NCI-H1092 (cell line): ENCODE results near the gene ELK1.

Source experiments
- DNase-seq: peaks from one replicate; lab custom pipeline; 2025; lab: John Stamatoyannopoulos, UW

Gene ELK1

DNA sequence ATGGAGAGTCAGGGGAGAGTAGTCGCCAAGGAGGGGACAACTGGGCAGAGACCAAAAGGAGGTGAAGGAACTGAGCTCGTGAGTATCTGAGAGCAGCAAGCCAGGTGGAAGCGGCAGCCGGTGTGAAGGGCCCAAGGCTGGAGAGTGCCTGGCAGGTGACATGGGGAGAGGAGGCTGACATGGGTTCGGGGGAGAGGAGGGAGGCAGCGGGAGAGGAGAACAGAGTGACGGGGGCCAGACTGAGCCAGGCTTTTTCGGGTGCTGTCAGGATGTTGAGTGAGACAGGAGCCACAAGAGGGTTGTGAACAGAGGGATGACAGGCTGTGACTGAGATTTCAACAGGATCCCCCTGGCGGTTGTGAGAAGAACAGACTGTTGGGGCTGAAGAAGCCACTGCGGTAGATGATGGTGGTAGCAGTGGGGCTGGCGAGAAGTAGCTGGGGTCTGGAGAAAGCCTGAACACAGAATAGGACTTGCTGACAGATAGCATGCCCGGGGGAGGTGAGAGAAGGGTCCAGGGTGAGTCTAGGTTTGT is 5.7 kb downstream of the ELK1 start:
- no peak for DNase-seq

DNA sequence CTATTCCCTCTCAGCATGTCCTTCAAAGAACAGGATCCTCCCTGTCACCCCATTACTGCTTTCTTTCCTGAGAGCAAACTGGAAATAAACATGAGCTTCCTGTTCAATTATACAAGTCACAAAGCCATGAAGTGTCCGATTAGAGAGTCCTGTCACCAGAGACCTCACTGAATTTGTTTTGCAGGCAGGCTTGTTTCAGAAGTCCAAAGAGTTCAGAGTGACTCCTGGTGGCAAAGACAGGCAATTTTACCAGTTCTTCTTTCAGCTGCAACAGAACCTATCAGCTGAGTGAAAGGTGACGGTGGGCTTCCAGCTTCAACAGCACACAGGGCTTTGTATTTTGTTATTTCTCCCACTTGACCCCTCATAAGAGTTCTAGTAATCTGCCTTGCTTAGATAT is 6.4 kb downstream of the ELK1 start:
- no peak for DNase-seq

DNA sequence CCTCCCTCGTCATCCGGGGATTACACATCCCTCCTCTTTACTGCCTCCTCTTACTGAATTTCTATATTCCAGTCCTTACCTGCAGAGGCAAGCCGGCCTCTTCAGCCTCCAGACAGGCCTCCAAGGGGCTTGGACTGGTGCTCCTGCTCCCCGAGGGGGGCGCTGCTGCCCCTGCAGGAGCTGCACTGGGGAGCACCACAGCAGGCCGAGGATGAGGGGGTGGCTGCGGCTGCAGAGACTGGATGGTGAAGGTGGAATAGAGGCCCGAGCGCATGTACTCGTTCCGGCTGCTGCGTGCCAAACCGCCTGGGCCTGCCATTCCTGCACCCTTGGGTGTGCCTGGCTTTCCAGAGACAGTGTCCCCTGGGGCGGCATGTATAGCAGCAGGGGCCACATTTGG is 11.5 kb downstream of the ELK1 start:
- no peak for DNase-seq

DNA sequence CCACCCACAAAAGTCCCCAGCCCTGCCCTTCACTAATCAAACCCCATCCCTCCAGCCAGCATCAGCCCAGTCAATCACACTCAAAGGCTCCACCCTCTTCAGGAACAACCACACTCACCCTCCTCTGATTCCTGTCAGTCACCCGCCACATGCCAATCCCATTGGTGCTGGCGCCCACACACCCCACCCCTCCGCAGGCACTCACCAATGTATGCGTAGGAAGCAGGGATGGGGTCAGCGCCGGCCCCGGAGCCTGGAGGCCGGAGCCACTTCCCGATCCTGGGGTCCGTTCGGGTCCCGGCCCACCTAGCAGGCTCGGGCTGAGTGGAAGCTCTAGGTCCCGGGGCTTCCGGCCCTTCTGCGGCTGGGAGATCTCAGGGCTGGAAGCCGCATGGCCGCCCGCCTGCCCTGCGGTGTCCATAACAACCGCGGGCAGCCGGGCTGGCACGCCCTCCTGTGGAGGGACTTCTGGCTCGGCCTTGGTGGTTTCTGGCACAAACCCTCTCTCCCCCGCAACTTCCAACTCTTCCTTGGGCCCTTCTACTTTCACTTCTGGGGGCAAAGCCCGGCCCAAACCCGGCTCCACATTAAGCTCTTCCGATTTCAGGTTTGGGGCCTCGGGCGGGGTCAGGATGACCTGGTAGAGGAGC is 12.7 kb downstream of the ELK1 start:
- no peak for DNase-seq

DNA sequence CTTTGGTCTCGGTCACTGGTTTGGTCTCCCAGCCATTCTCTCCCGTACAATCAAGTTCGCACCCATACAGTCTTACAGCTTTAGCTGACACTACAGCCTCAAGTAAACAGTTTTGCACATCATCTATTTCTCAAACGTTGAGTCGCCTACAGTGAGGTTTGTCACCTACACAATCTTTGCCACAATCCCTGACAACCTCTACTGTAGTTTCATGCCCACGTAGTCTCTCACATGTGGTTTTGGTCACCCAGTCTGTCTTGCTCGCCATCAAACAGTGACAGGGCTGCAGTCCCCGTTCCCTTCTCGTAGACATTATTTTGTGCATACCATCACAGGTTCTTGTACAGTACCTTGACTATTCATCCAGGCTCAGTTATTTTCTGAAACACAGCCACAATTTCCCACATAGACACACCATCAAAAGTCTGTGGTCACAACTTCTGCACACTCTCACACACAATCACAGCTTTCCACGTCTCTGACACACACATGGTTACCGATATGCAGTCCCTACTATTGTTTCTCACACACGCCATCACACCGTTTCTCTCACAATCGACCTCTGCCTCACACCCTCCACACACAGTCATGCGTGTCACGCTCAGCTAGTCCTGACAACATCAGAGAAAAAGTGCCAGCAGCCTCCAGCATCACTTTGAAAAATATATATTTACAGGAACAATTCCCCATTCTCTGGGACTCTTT is 15.3 kb downstream of the ELK1 start:
- no peak for DNase-seq

DNA sequence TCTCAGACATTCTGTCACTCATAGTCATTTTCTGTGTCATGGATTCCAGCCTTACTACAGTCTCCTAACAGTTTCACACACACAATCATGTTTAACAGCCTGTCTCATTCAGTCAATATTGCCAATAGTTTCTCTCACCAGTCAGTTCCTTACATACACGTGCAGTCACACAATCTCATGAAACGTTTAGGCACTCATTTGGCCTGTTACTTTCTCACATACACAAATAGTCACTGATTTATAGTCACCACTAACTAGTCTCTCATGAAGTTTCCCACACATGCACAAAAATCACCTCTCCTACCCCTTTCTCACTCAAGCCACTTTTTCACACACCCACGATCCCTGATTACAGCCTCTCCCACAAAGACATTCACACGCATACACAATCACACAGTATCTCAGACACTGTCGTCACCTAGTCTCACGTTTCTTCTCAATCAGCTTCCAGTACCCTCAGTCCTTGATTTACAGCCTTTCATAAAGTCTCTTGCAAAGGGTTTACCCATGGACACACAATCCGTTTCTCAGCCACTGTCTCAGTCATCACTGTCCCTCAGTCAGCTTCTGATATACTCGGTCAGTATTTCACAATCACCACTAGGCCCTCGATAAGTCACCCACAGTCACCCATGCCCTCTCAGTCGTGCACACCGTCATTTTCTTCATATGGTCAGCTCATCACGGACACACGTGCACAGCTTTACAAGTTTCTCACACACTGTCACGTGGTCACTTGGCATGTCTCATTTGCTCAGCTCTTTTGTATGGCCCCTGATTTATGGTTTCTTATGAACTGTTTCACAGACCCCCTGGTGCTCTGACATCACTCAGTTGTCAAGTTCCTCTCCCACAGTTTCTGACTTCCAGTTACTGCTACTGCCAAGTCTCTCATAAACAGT is 16.4 kb downstream of the ELK1 start:
- no peak for DNase-seq

DNA sequence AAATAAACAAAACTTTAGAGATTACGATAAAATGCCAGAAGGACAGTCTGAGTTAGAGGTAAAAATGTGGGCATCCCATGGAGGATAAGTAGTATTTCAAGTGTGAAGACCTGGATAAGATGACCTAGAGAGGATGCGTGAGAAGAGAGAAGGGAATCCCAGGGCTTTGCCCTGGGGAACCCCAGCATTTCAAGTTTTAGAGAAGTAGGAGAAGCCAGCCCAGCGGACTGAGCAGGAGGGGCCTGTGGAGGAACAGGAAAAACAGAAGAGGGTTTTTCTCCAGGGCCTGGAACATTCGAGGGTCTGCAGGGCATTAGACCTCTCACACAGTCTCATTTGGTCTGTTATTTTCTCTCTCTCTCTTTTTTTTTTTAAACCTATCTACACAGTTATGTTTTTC is 17.7 kb downstream of the ELK1 start:
- no peak for DNase-seq

GRCh38 chrX:47631676-47632075 is 18.7 kb downstream of the ELK1 start:
- DNase-seq = no peak

- no peak for DNase-seq
These were observed 20.8 kb downstream of the ELK1 start, which contains the start of gene CFP for GRCh38 chrX:47629419-47630200. CFP (minus strand) TSS chrX:47629930; CDS start chrX:47629844, 86 bp downstream.

- DNase-seq = no peak
These were observed 21.4 kb downstream of the ELK1 start for GRCh38 chrX:47628982-47629381.

DNA sequence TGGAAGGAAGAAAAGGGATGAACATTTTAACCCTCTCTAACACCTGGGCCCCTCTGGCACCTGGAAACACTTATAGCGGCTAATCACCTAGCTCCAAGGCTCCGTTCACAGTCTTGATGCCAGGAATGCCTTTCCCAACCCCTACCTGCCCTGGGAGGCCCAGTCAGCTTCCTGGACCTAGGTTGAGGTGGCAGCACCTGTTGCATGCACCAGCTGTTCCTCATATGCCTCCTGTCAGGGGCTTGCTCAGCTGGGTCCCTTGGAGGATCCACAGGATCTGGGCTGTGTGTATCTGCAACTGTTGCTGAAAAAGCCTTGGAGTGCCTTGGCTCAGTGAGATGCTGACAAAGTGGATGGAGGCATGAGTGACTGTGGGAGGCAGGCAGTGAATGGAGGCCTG is 25.0 kb downstream of the ELK1 start:
- no peak for DNase-seq

DNA sequence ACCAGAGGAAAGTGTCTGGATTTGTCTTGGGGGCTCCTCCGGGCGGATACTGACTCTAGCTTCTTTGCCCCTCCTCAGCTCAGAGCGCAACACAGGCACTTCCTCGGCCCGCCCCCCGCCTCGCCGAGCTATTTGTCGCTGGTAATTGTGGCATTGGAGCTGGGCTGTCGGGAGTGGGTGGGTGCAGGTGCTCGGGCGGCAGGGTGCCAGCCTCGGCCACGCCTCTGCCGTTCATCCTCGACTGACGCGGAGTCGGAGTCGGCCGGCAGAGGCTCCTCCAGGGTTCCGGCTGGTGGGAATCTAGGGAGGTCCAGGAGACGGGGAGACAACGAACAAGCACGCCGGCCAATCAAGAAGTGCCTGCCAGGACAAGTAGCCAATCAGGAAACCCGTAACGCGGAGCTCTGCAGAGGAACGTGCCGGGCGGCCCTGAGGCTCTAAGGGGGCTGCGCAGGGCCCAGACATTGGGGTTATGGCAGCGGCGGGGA is 26.8 kb downstream of the ELK1 start:
- DNase-seq = peak; percentile 90

DNA sequence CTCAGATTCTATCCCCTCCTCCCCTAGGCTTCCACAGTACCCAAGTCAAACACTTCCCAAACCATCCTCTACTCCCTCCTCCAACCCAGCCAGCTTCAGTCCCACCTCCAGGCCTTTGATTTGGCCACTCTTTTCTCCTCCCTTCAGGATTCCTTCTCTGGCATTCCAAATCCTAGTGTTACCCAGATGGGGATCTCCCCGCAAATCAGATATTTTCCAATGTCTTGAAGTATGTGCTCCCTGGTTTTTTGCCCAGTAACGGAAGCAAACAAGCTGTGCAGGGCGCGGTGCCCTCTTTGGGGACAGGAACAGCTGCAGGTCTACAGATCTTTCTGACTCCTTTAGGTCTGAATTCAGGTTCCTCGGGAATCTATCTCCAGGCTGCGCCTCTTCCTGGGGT is 28.5 kb downstream of the ELK1 start:
- no peak for DNase-seq

DNA sequence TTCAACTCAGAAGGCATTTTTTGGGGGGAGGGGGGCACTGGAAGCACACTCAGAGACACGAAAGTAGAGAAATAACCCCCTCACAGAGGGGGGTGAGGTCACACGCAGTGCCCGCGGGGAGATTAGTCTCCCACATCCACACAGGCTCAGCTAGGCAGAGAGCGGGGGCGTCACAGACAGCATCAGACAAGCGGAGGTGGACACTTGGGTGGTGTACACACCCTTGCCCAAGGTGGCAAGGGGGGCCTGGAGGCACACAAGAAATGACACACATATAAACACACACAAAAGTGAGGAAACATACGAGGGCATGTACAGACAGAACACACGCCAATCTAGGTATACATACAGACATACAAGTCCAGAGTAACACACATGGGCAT is 30.1 kb downstream of the ELK1 start:
- no peak for DNase-seq

GRCh38 chrX:47619486-47620302 is 30.7 kb downstream of the ELK1 start, which contains the start of gene SYN1:
SYN1 (minus strand) TSS chrX:47619857; CDS start chrX:47619728, 129 bp downstream.
- DNase-seq = peak; percentile 87

DNA sequence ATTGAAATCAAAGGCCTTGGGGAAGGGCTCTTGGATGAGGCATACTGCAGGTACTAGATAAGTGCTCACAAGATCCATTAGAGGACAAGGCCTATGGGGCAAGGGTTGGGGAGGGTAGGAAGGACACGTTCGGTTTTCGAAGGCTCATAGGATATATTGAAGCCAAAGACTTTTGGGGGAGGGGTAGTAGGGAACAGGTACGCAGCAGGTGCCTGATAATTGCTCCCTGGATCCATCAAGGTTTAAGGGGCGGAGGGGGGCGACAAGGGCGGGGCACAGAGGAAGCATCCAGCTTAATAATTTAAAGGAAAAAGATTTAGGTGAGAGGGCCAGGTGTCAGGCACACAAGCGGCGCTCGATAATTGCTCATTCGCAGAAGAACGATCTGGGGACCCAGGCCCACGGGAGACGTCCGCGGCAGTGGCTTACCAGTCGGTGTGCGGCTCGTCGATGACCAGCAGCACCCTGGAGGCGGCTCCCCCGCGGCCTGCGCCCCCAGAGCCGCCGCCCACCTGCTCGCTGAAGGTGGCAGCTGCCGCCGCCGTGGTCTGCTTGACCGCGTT is 31.4 kb downstream of the ELK1 start:
- DNase-seq = no peak

DNA sequence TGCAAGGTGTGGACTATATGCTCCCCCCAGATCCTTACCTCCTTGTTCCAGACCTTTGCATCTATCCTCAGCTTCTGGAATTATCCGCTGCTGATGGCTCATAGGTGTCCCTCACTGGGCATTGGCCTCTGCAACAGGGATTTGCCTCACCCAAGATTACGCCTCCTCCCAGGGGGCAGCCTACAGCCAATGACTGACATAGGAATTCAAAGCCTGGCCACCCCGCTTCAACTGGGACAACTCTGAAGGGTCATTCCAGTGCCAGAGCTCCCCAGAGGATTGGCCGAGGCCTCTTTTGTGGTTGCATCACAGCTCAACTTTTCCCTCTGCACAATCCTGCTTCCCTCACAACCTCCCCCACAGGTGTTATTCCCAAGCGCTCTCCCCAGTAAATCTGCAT is 35.7 kb downstream of the ELK1 start:
- no peak for DNase-seq

GRCh38 chrX:47613082-47613481 is 37.3 kb downstream of the ELK1 start:
- DNase-seq = no peak

- DNase-seq = no peak
These were observed 37.9 kb downstream of the ELK1 start for GRCh38 chrX:47612418-47612817.

DNA sequence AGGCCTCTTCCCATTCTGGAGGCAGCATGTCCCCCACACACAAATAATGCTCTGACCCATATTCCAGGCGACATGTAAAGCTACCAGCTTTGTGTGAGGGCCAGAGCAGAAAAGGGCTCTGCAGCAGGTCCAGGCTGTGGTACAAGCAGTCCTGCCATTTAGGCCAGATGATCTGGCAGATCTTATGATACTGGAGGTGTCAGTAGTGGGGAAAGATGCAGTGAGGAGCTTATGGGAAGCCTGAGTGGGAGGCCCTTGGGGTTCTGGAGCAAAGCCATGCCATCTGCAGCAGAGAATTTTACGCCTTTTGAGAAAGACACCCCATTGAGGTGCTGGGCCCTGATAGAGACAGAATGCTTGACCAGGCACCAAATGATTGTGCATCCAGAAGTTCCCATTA is 38.4 kb downstream of the ELK1 start:
- DNase-seq = no peak
